Upper lobe of right lung (tissue), 1 donor: ENCODE results near the gene OVAAL. TPM values are rescaled to one million over a fixed set of nuclear protein-coding genes. Genes with fewer than 3 reads are reported as not detected.

Source experiments
- ATAC-seq: fragments of 200-7000 bp; cut with Tn5 transposase; one replicate; pipeline ENCODE4 v1.9.1; 2020; ENCODE audit warnings: mild to moderate bottlenecking, moderate library complexity
- DNase-seq: peaks from one replicate; pipeline ENCODE4 v3.0.0-alpha.2; 2020
- H3K27ac ChIP-seq: fragments of 200-600 bp; one replicate; pipeline ENCODE4 v1.8.0; 2022
- H3K27me3 ChIP-seq: fragments of 200-600 bp; one replicate; pipeline ENCODE4 v1.8.0; 2022; ENCODE audit warnings: mild to moderate bottlenecking
- H3K36me3 ChIP-seq: fragments of 200-600 bp; one replicate; pipeline ENCODE4 v1.8.0; 2022
- H3K4me1 ChIP-seq: fragments of 200-600 bp; one replicate; pipeline ENCODE4 v1.8.0; 2022
- H3K4me3 ChIP-seq: fragments of 200-600 bp; one replicate; pipeline ENCODE4 v1.8.0; 2022; ENCODE audit warnings: mild to moderate bottlenecking
- H3K9me3 ChIP-seq: fragments of 200-600 bp; one replicate; pipeline ENCODE4 v1.8.0; 2022
- intact Hi-C: fragments of 100-400 bp; cut with DNase I; formaldehyde crosslinking; loops from one replicate; pipeline ENCODE4 v1.11.0; 2022
- long read RNA-seq: library from polyadenylated mRNA; unstranded; transcript quantifications from one replicate; pipeline ENCODE4 v2.0.0, GENCODE V29; 2021
- total RNA-seq: library from RNA; stranded (reverse); fragmentation: NEBNext Ultra II Directional; extraction: Animal tissue kit (Norgen Biotek cat#: 25700); gene quantifications from one replicate; pipeline ENCODE4 v1.2.1, GENCODE V29; 2021
- TF ChIP-seq, protein P1 (sequence below): fragments of 200-600 bp; IDR thresholded peaks from one replicate; pipeline ENCODE4 v1.8.0; 2022; ENCODE audit warnings: antibody characterized with exemption
- donor health status: DM: no; HTN: yes; CAD: no; lungs with severe emphysema.

The OVAAL gene
- total RNA-seq: not detected
- long read RNA-seq: 0 reads

DNA sequence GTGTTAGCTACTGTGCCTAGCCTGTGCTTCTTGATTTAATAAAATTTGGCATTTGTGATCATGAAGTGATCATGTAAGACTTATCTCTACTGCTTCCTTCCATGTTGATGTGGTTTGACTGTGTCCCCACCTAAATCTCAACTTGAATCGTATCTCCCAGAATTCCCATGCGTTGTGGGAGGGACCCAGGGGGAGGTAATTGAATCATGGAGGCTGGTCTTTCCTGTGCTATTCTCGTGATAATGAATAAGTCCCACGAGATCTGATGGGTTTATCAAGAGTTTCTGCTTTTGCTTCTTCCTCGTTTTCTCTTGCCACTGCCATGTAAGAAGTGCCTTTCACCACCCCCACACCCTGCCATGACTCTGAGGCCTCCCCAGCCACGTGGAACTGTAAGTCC, at the start of gene OVAAL:
TSS of gene OVAAL (plus strand) at position 301 of the 400 bp plus-strand sequence.
- Histone ChIP-seq H3K27ac (no peak within 1 kb of the TSS), H3K4me1 (no peaks in the 10 kb centered on the region), H3K27me3 (no peaks in the 10 kb centered on the region), H3K36me3 (no peaks in the 10 kb centered on the region), H3K4me3 (no peak within 1 kb of the TSS), H3K9me3 (no peaks in the 10 kb centered on the region)
- intact Hi-C loops: no loop called here
- ATAC-seq (no peak), DNase-seq (no peak)
- TF ChIP-seq, protein P1, sequence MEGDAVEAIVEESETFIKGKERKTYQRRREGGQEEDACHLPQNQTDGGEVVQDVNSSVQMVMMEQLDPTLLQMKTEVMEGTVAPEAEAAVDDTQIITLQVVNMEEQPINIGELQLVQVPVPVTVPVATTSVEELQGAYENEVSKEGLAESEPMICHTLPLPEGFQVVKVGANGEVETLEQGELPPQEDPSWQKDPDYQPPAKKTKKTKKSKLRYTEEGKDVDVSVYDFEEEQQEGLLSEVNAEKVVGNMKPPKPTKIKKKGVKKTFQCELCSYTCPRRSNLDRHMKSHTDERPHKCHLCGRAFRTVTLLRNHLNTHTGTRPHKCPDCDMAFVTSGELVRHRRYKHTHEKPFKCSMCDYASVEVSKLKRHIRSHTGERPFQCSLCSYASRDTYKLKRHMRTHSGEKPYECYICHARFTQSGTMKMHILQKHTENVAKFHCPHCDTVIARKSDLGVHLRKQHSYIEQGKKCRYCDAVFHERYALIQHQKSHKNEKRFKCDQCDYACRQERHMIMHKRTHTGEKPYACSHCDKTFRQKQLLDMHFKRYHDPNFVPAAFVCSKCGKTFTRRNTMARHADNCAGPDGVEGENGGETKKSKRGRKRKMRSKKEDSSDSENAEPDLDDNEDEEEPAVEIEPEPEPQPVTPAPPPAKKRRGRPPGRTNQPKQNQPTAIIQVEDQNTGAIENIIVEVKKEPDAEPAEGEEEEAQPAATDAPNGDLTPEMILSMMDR: no peak

DNA sequence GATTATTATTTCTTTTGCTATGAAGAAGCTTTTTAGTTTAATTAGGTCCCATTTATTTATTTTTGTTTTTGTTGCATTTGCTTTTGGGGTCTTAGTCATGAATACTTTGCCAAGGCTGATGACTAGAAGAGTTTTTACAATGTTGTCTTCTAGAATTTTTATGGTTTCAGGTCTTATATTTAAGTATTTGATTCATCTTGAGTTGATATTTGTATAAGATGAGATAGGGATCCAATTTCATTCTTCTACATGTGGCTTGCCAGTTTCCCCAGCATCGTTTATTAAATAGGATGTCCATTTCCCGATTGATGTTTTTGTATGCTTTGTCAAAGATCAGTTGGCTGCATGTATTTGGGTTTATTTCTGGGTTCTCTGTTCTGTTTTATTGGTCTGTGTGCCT, 47.9 kb upstream of the OVAAL start:
- Histone ChIP-seq H3K4me3 (no peak overlapping the region), H3K36me3 (no peaks in the 10 kb centered on the region), H3K9me3 (no peaks in the 10 kb centered on the region), H3K4me1 (peaks cover 3% of the 10 kb centered on the region), H3K27ac (no peak overlapping the region), H3K27me3 (no peaks in the 10 kb centered on the region)
- intact Hi-C loops: no loop called here
- DNase-seq (no peak), ATAC-seq (no peak)
- TF ChIP-seq, protein P1: no peak

GRCh38 chr1:180513531-180513930, 45.2 kb upstream of the OVAAL start:
- Histone ChIP-seq H3K4me3 (no peak overlapping the region), H3K36me3 (no peaks in the 10 kb centered on the region), H3K4me1 (peaks cover 8% of the 10 kb centered on the region), H3K9me3 (no peaks in the 10 kb centered on the region), H3K27ac (no peak overlapping the region), H3K27me3 (no peaks in the 10 kb centered on the region)
- TF ChIP-seq, protein P1: no peak
- intact Hi-C loops: no loop called here
- ATAC-seq (no peak), DNase-seq (no peak)

- ATAC-seq: no peak
- intact Hi-C loops: loop anchor here (5.0 kb wide), 1 partner anchor 347 kb away; no protein-coding TSS in a partner anchor
Observed at GRCh38 chr1:180515364-180515763, 43.4 kb upstream of the OVAAL start.

GRCh38 chr1:180515857-180516388, 42.8 kb upstream of the OVAAL start:
- H3K27ac ChIP-seq: no peak overlapping the region
- intact Hi-C loops: loop anchor here (5.0 kb wide), 1 partner anchor 346 kb away; no protein-coding TSS in a partner anchor
- DNase-seq (no peak), ATAC-seq (peak; percentile 100)
- TF ChIP-seq, protein P1: peak; percentile 87
- H3K4me3 ChIP-seq: no peak overlapping the region
- H3K36me3 ChIP-seq: no peaks in the 10 kb centered on the region
- H3K27me3 ChIP-seq: no peaks in the 10 kb centered on the region
- H3K9me3 ChIP-seq: no peaks in the 10 kb centered on the region
- H3K4me1 ChIP-seq: peaks cover 8% of the 10 kb centered on the region

More at GRCh38 chr1:180515364-180515763, 43.4 kb upstream of the OVAAL start:
- no peak for DNase-seq
- Histone ChIP-seq H3K4me1 (peaks cover 8% of the 10 kb centered on the region), H3K36me3 (no peaks in the 10 kb centered on the region), H3K27ac (no peak overlapping the region), H3K4me3 (no peak overlapping the region), H3K27me3 (no peaks in the 10 kb centered on the region), H3K9me3 (no peaks in the 10 kb centered on the region)
- TF ChIP-seq, protein P1: no peak
